B cell (primary cell): ENCODE results near the gene CCDC183. TPM values are rescaled to one million over a fixed set of nuclear protein-coding genes. Genes with fewer than 3 reads are reported as not detected.

Source experiments
- ATAC-seq: fragments of 200-7000 bp; cut with Tn5 transposase; one replicate; pipeline ENCODE4 v1.10.0; 2021; ENCODE audit warnings: low read depth, mild to moderate bottlenecking, moderate number of reproducible peaks, moderate library complexity
- CTCF ChIA-PET: fragments of 350-600 bp; sonication (Branson Sonifier 250); formaldehyde crosslinking; loops from one replicate; lab custom pipeline; 2021; ENCODE audit warnings: antibody characterized with exemption, inconsistent platforms; lab: Charles Lee
- POLR2A ChIA-PET: fragments of 350-600 bp; sonication (Branson Sonifier 250); formaldehyde crosslinking; loops from one replicate; lab custom pipeline; 2021; ENCODE audit warnings: antibody characterized with exemption; lab: Charles Lee
- DNase-seq: peaks from one replicate; pipeline ENCODE4 v3.0.0; 2013
- H2AFZ ChIP-seq: 2 replicates; pipeline ENCODE4 v1.6.1; 2012; ENCODE audit warnings: mild to moderate bottlenecking, low read depth, low read length; ENCODE audit not compliant: insufficient read depth, poor library complexity, severe bottlenecking
- H3K27ac ChIP-seq, 2 donors: 1 replicate in 1 of 2; 2 replicates in 1 of 2; pipeline ENCODE4 v1.5.1; 2012 to 2013; ENCODE audit warnings: low read length in 2 of 2, mild to moderate bottlenecking in 2 of 2, moderate library complexity in 1 of 2
- H3K27me3 ChIP-seq, 4 experiments: fragments of 200-600 bp in 1 of 4; sonication (generic) in 1 of 4; replicated peaks in 1 of 4; 1 replicate in 2 of 4; 2 replicates in 2 of 4; pipeline versions ENCODE4 v1.6.1 to v1.7.0; 2013 to 2016; ENCODE audit warnings: low read length in 3 of 4, mild to moderate bottlenecking in 2 of 4, mixed read lengths in 1 of 4, moderate library complexity in 1 of 4; ENCODE audit not compliant: insufficient read depth in 4 of 4, control insufficient read depth in 3 of 4; ENCODE audit errors: control extremely low read depth in 1 of 4
- H3K36me3 ChIP-seq, 2 experiments: replicated peaks in 1 of 2; 1 replicate in 1 of 2; 2 replicates in 1 of 2; pipeline versions ENCODE4 v1.6.1 to v1.7.1; 2013; ENCODE audit warnings: low read length in 1 of 2; ENCODE audit not compliant: insufficient read depth in 2 of 2, control insufficient read depth in 1 of 2; ENCODE audit errors: control extremely low read depth in 1 of 2, extremely low read depth in 1 of 2
- H3K4me1 ChIP-seq, 2 donors: fragments of 200-600 bp in 1 of 2; sonication (generic) in 1 of 2; 1 replicate in 1 of 2; 2 replicates in 1 of 2; pipeline versions ENCODE4 v1.5.1 to v1.6.1; 2013 to 2017; ENCODE audit warnings: low read length in 2 of 2; ENCODE audit not compliant: control insufficient read depth in 2 of 2, insufficient read depth in 2 of 2
- H3K4me2 ChIP-seq: replicated peaks from 2 replicates; pipeline ENCODE3; 2012; ENCODE audit warnings: mild to moderate bottlenecking, low read depth, low read length; ENCODE audit not compliant: poor library complexity, severe bottlenecking
- H3K4me3 ChIP-seq, 5 experiments: fragments of 200-600 bp in 1 of 5; sonication (generic) in 1 of 5; 1 replicate in 3 of 5; 2 replicates in 2 of 5; pipeline versions ENCODE4 v1.5.1 to v1.7.0; 2011 to 2016; ENCODE audit warnings: low read length in 4 of 5, mild to moderate bottlenecking in 4 of 5, low read depth in 2 of 5, control low read depth in 1 of 5, moderate library complexity in 1 of 5; ENCODE audit not compliant: insufficient read depth in 1 of 5; ENCODE audit errors: control extremely low read depth in 1 of 5, extremely low read depth in 1 of 5
- H3K79me2 ChIP-seq: fragments of 200-600 bp; sonication (generic); one replicate; pipeline ENCODE4 v1.6.0; 2016; ENCODE audit warnings: low read length; ENCODE audit not compliant: control insufficient read depth, insufficient read depth
- H3K9ac ChIP-seq: fragments of 200-600 bp; sonication (generic); 2 replicates; pipeline ENCODE4 v1.6.1; 2017; ENCODE audit warnings: mild to moderate bottlenecking, low read length, moderate library complexity
- H3K9me3 ChIP-seq, 3 donors: one replicate each; pipeline versions ENCODE4 v1.6.1 to v1.7.1; 2013; ENCODE audit warnings: low read length in 2 of 3; ENCODE audit not compliant: control insufficient read depth in 2 of 3, insufficient read depth in 1 of 3; ENCODE audit errors: control extremely low read depth in 1 of 3
- H4K20me1 ChIP-seq: 2 replicates; pipeline ENCODE4 v1.6.0; 2012; ENCODE audit warnings: mild to moderate bottlenecking, low read length; ENCODE audit not compliant: insufficient read depth, control insufficient read depth, poor library complexity, severe bottlenecking
- H3K27ac Mint-ChIP-seq: one replicate; pipeline ENCODE4 v1.8.0; 2021; ENCODE audit warnings: mixed read lengths
- H3K27me3 Mint-ChIP-seq: one replicate; pipeline ENCODE4 v1.8.0; 2021; ENCODE audit warnings: mixed read lengths
- H3K4me1 Mint-ChIP-seq: one replicate; pipeline ENCODE4 v1.8.0; 2021; ENCODE audit warnings: mixed read lengths
- H3K4me3 Mint-ChIP-seq: one replicate; pipeline ENCODE4 v1.8.0; 2021; ENCODE audit warnings: mixed read lengths
- H3K9me3 Mint-ChIP-seq: one replicate; pipeline ENCODE4 v1.8.0; 2022; ENCODE audit warnings: mixed read lengths; ENCODE audit not compliant: insufficient read depth
- EZH2 ChIP-seq: IDR thresholded peaks from 2 replicates; pipeline ENCODE4 v1.6.1; 2012; ENCODE audit warnings: borderline replicate concordance, low read depth, mild to moderate bottlenecking, moderate library complexity, low read length; ENCODE audit not compliant: insufficient read depth, poor library complexity, severe bottlenecking
- WGBS: methylation state at CpG from one replicate; pipeline ENCODE4 v1.1.5; 2013; ENCODE audit warnings: missing lambda C conversion rate; ENCODE audit not compliant: insufficient coverage; 5-methylcytosine and 5-hydroxymethylcytosine counted together
- intact Hi-C: fragments of 100-400 bp; cut with micrococcal nuclease; formaldehyde crosslinking; loops from one replicate; pipeline ENCODE4 v1.10.0; 2022
- polyA plus RNA-seq: library from polyadenylated mRNA; depleted of rRNA; stranded (reverse); fragments of >200 nt; gene quantifications from 2 replicates; pipeline ENCODE4 v1.2.3, GENCODE V29; 2012
- total RNA-seq, 2 donors: library from RNA; stranded (reverse); fragments of 120-200 nt in 1 of 2; gene quantifications; 1 replicate in 1 of 2; 2 replicates in 1 of 2; pipeline versions ENCODE4 v1.2.3 to v1.2.4, GENCODE V29; 2013 to 2022
- TF ChIP-seq, protein P1 (sequence below): fragments of 200-600 bp; IDR thresholded peaks from one replicate; pipeline ENCODE4 v1.8.0; 2022; ENCODE audit warnings: antibody characterized with exemption, mild to moderate bottlenecking

The CCDC183 gene
- total and polyA plus RNA-seq, 2 donors (not counting 1 experiment from before 2014, with no cell fraction given) = 1.8 to 4.9 TPM

DNA sequence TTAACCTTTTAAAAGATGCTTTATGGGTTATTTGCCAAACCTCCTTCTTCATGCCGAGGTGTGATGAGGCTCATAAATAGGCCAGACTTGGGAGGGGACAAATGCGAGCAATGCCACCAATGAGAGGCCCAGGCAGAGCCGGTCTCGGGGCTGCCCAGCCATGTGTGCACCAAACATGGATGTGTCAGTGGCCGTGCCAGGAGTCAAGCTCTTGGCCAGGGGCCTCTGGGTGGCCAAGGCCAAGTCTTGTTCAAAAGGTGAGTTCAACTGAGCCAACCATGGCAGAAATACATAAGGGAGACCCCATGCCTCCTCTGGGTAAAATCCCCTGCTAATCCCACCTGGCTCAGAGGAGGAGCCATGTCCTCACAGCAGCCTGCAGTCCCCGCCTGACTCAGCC lies 20.9 kb upstream of the CCDC183 start:
- peaks cover 6% of the 10 kb centered on the region for H3K9me3 Mint-ChIP-seq
- Histone ChIP-seq H3K27me3 (peaks cover 0 to 5% (median 2%) of the 10 kb centered on the region in 4 experiments), H3K9ac (no peak overlapping the region), H3K27ac (no peak overlapping the region), H3K4me2 (no peak overlapping the region), H3K4me3 (no peak overlapping the region), H3K36me3 (no peaks in the 10 kb centered on the region), H3K4me1 (peaks cover 7% of the 10 kb centered on the region in 2 donors), H2AFZ (no peak overlapping the region), H4K20me1 (no peaks in the 10 kb centered on the region), H3K9me3 (peaks cover 0 to 10% (median 6%) of the 10 kb centered on the region in 3 donors), H3K79me2 (no peaks in the 10 kb centered on the region)
- H3K4me1 Mint-ChIP-seq = peaks cover 9% of the 10 kb centered on the region
- H3K27ac Mint-ChIP-seq = peak overlapping the region; percentile 32
- WGBS = 97% methylated on average over 6 of the region's 6 CpGs
- TF ChIP-seq EZH2 = no peak
- TF ChIP-seq, protein P1, sequence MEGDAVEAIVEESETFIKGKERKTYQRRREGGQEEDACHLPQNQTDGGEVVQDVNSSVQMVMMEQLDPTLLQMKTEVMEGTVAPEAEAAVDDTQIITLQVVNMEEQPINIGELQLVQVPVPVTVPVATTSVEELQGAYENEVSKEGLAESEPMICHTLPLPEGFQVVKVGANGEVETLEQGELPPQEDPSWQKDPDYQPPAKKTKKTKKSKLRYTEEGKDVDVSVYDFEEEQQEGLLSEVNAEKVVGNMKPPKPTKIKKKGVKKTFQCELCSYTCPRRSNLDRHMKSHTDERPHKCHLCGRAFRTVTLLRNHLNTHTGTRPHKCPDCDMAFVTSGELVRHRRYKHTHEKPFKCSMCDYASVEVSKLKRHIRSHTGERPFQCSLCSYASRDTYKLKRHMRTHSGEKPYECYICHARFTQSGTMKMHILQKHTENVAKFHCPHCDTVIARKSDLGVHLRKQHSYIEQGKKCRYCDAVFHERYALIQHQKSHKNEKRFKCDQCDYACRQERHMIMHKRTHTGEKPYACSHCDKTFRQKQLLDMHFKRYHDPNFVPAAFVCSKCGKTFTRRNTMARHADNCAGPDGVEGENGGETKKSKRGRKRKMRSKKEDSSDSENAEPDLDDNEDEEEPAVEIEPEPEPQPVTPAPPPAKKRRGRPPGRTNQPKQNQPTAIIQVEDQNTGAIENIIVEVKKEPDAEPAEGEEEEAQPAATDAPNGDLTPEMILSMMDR = no peak
- peaks cover 25% of the 10 kb centered on the region for H3K27me3 Mint-ChIP-seq
- DNase-seq (no peak), ATAC-seq (no peak)
- ChIA-PET POLR2A (no interaction called here), CTCF (interaction anchor here (1.2 to 1.8 kb wide), 2 partner anchors 9 to 10 kb away, joined by 3 to 4 read pairs; no protein-coding TSS in a partner anchor)
- intact Hi-C loops = no loop called here
- no peak overlapping the region for H3K4me3 Mint-ChIP-seq

DNA sequence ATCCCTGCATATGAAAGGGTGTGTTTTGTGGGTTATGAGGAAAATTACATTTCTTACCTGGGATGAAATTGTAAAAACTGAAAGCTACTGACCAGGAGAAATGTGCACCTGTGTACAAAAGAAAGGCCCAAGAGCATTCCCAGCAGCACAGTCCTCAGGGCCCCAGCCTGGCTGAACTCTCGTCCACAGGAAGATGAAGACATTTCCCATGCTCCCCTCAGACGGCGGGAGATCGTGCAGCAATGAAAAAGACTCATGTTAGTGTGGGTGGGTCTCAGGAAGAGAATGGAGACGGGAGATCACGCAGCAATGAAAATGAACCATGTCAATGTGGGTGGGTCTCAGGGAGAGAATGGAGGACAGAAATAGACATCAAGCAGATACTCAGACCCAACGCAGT lies 19.2 kb upstream of the CCDC183 start:
- Mint-ChIP-seq H3K27ac (no peak overlapping the region), H3K4me1 (peaks cover 8% of the 10 kb centered on the region), H3K4me3 (no peak overlapping the region), H3K27me3 (peaks cover 24% of the 10 kb centered on the region), H3K9me3 (peaks cover 6% of the 10 kb centered on the region)
- Histone ChIP-seq H3K79me2 (no peaks in the 10 kb centered on the region), H3K27me3 (peaks cover 0 to 4% (median 1%) of the 10 kb centered on the region in 4 experiments), H2AFZ (no peak overlapping the region), H3K4me1 (peaks cover 7% of the 10 kb centered on the region in 2 donors), H3K36me3 (no peaks in the 10 kb centered on the region), H3K4me3 (no peak overlapping the region), H3K4me2 (no peak overlapping the region), H4K20me1 (no peaks in the 10 kb centered on the region), H3K9ac (no peak overlapping the region), H3K27ac (no peak overlapping the region), H3K9me3 (peaks cover 0 to 10% (median 6%) of the 10 kb centered on the region in 3 donors)
- ChIA-PET POLR2A (no interaction called here), CTCF (interaction anchor here (1.3 to 2.7 kb wide), 6 partner anchors 10 to 290 kb away, joined by 4 to 24 read pairs (median 8); partner anchors contain the start of gene ABCA2)
- WGBS = 69% methylated on average over 5 of the region's 7 CpGs
- no peak for DNase-seq
- intact Hi-C loops = no loop called here
- no peak for ATAC-seq
- TF ChIP-seq, protein P1 = no peak
- TF ChIP-seq EZH2 = no peak
